DOHH2 (cell line): ENCODE measurements around the gene TUBA4A.

Experiments
- H3F3A ChIP-seq: fragments of 200-600 bp; sonication (generic), shearing (Covaris generic); 2 replicates; pipeline ENCODE4 v1.6.0; 2016; ENCODE audit warnings: antibody characterized with exemption, mild to moderate bottlenecking; ENCODE audit not compliant: control insufficient read depth, insufficient read depth
- H3K27ac ChIP-seq: fragments of 200-600 bp; sonication (generic); 2 replicates; pipeline ENCODE4 v1.5.1; 2014; ENCODE audit warnings: low read depth, mild to moderate bottlenecking, low read length, moderate library complexity
- H3K27me3 ChIP-seq: fragments of 200-600 bp; sonication (generic); 2 replicates; pipeline ENCODE4 v1.6.1; 2014; ENCODE audit warnings: mild to moderate bottlenecking, low read length, mixed read lengths; ENCODE audit not compliant: control insufficient read depth
- H3K36me3 ChIP-seq: fragments of 200-600 bp; sonication (generic); 2 replicates; pipeline ENCODE4 v1.6.1; 2014; ENCODE audit warnings: mild to moderate bottlenecking, low read length, moderate library complexity, mixed read lengths; ENCODE audit not compliant: control insufficient read depth
- H3K4me1 ChIP-seq: fragments of 200-600 bp; sonication (generic); 2 replicates; pipeline ENCODE4 v1.6.1; 2014; ENCODE audit warnings: mild to moderate bottlenecking, low read length, mixed read lengths; ENCODE audit not compliant: control insufficient read depth
- H3K4me2 ChIP-seq: fragments of 200-600 bp; sonication (generic); 2 replicates; pipeline ENCODE4 v1.6.0; 2014; ENCODE audit warnings: mild to moderate bottlenecking, low read length, moderate library complexity
- H3K4me3 ChIP-seq: fragments of 200-600 bp; sonication (generic); 2 replicates; pipeline ENCODE4 v1.5.1; 2014; ENCODE audit warnings: mild to moderate bottlenecking, low read length, mixed read lengths
- H3K79me2 ChIP-seq: fragments of 200-600 bp; sonication (generic); 2 replicates; pipeline ENCODE4 v1.6.1; 2014; ENCODE audit warnings: mild to moderate bottlenecking, low read length, mixed read lengths; ENCODE audit not compliant: control insufficient read depth
- H3K9me2 ChIP-seq: fragments of 200-600 bp; sonication (generic); replicated peaks from 2 replicates; pipeline ENCODE4 v1.6.1; 2014; ENCODE audit warnings: mild to moderate bottlenecking, low read length, mixed read lengths; ENCODE audit not compliant: control insufficient read depth
- H3K9me3 ChIP-seq: fragments of 200-600 bp; sonication (generic); 2 replicates; pipeline ENCODE4 v1.6.1; 2014; ENCODE audit warnings: antibody characterized with exemption, low read length, mixed read lengths; ENCODE audit not compliant: control insufficient read depth, insufficient read depth
- H4K20me1 ChIP-seq: fragments of 200-600 bp; sonication (generic); 2 replicates; pipeline ENCODE4 v1.6.0; 2014; ENCODE audit warnings: low read depth, mild to moderate bottlenecking, antibody characterized with exemption, low read length, moderate library complexity; ENCODE audit not compliant: control insufficient read depth, insufficient read depth
- CTCF ChIP-seq: fragments of 200-600 bp; sonication (generic); IDR thresholded peaks from one replicate; pipeline ENCODE4 v1.5.1; 2014; ENCODE audit warnings: antibody characterized with exemption, mild to moderate bottlenecking, low read depth, low read length; ENCODE audit not compliant: poor library complexity, severe bottlenecking
- EZH2phosphoT487 ChIP-seq: fragments of 200-600 bp; sonication (generic); IDR thresholded peaks from 2 replicates; pipeline ENCODE4 v1.6.1; 2017; ENCODE audit warnings: borderline replicate concordance, mild to moderate bottlenecking, antibody characterized with exemption, low read length, moderate library complexity, mixed read lengths

Gene TUBA4A

GRCh38 chr2:219278655-219279150 lies 25.0 kb upstream of the TUBA4A start:
- Histone ChIP-seq H3K27ac (peak overlapping the region; percentile 89), H3K36me3 (peaks cover 26% of the 10 kb centered on the region), H3K4me2 (peak overlapping the region; percentile 96), H3K79me2 (0 out of 2 replicates have a peak, but pooled peaks cover 3% of the 10 kb centered on the region), H4K20me1 (no peaks in the 10 kb centered on the region), H3K9me3 (no peaks in the 10 kb centered on the region), H3K4me1 (peaks cover 35% of the 10 kb centered on the region), H3K9me2 (no peaks in the 10 kb centered on the region), H3K27me3 (no peaks in the 10 kb centered on the region), H3F3A (peaks cover 9% of the 10 kb centered on the region), H3K4me3 (peak overlapping the region; percentile 76)
- TF ChIP-seq EZH2phosphoT487 (no peak), CTCF (no peak)

- Histone ChIP-seq H3K79me2 (0 out of 2 replicates have a peak, but pooled peaks cover 3% of the 10 kb centered on the region), H3K4me3 (peak overlapping the region; percentile 76), H4K20me1 (no peaks in the 10 kb centered on the region), H3K9me3 (no peaks in the 10 kb centered on the region), H3F3A (peaks cover 9% of the 10 kb centered on the region), H3K4me1 (peaks cover 35% of the 10 kb centered on the region), H3K27me3 (no peaks in the 10 kb centered on the region), H3K9me2 (no peaks in the 10 kb centered on the region), H3K27ac (peak overlapping the region; percentile 89), H3K4me2 (peak overlapping the region; percentile 96), H3K36me3 (peaks cover 22% of the 10 kb centered on the region)
- TF ChIP-seq EZH2phosphoT487 (no peak), CTCF (peak; percentile 95)
These were observed 24.3 kb upstream of the TUBA4A start for GRCh38 chr2:219277703-219278654.

GRCh38 chr2:219274361-219274921 lies 20.7 kb upstream of the TUBA4A start:
- no peak overlapping the region for H3K4me2 ChIP-seq
- H3K27ac ChIP-seq, result no peak overlapping the region

More at GRCh38 chr2:219274361-219274921, 20.7 kb upstream of the TUBA4A start:
- Histone ChIP-seq H3F3A (peaks cover 9% of the 10 kb centered on the region), H3K9me2 (no peaks in the 10 kb centered on the region), H3K79me2 (no peaks in the 10 kb centered on the region), H3K27me3 (0 out of 2 replicates have a peak, but pooled peaks cover 3% of the 10 kb centered on the region), H3K4me3 (no peak overlapping the region), H3K36me3 (no peaks in the 10 kb centered on the region), H3K9me3 (no peaks in the 10 kb centered on the region), H3K4me1 (peaks cover 22% of the 10 kb centered on the region), H4K20me1 (no peaks in the 10 kb centered on the region)
- TF ChIP-seq EZH2phosphoT487 (no peak), CTCF (no peak)
